WTC11 (cell line): ENCODE results near the gene ALX4. TPM values are rescaled to one million over a fixed set of nuclear protein-coding genes. Genes with fewer than 3 reads are reported as not detected.

Source experiments
- ATAC-seq: fragments of 200-7000 bp; cut with Tn5 transposase; 2 replicates; pipeline ENCODE4 v1.10.0; 2021; ENCODE audit warnings: mild to moderate bottlenecking, moderate library complexity
- CTCF ChIA-PET: fragments of 300-600 bp; sonication (Branson Sonifier 250); formaldehyde crosslinking; loops from one replicate; lab custom pipeline; 2021; ENCODE audit warnings: antibody characterized with exemption; lab: Charles Lee
- POLR2A ChIA-PET: fragments of 350-600 bp; sonication (Branson Sonifier 250); formaldehyde crosslinking; loops from one replicate; lab custom pipeline; 2021; ENCODE audit warnings: antibody characterized with exemption; lab: Charles Lee
- DNase-seq: peaks from one replicate; pipeline ENCODE4 v3.0.0; 2021; ENCODE audit warnings: low spot score
- H3K27ac Mint-ChIP-seq: 2 replicates; pipeline ENCODE4 v1.8.0; 2021; ENCODE audit warnings: mixed read lengths
- H3K27me3 Mint-ChIP-seq: 2 replicates; pipeline ENCODE4 v1.8.0; 2021; ENCODE audit warnings: low read depth, mild to moderate bottlenecking, moderate library complexity, mixed read lengths
- H3K36me3 Mint-ChIP-seq: 2 replicates; pipeline ENCODE4 v1.8.0; 2021; ENCODE audit warnings: mixed read lengths
- H3K4me1 Mint-ChIP-seq: 2 replicates; pipeline ENCODE4 v1.8.0; 2022; ENCODE audit warnings: mixed read lengths
- H3K4me3 Mint-ChIP-seq: 2 replicates; pipeline ENCODE4 v1.8.0; 2021; ENCODE audit warnings: mild to moderate bottlenecking, moderate library complexity, mixed read lengths
- H3K9me3 Mint-ChIP-seq: 2 replicates; pipeline ENCODE4 v1.8.0; 2021; ENCODE audit warnings: mixed read lengths
- AFF4 ChIP-seq: sonication (generic); formaldehyde crosslinking; IDR thresholded peaks from 2 replicates; pipeline ENCODE4 v1.8.1; 2023; ENCODE audit warnings: mild to moderate bottlenecking, missing genetic modification reagents, borderline replicate concordance
- ARID4B ChIP-seq: sonication (generic); formaldehyde crosslinking; IDR thresholded peaks from 2 replicates; pipeline ENCODE4 v1.8.0; 2023; ENCODE audit warnings: missing genetic modification reagents, mild to moderate bottlenecking, borderline replicate concordance
- MLX ChIP-seq: sonication (generic); formaldehyde crosslinking; IDR thresholded peaks from 2 replicates; pipeline ENCODE4 v1.8.1; 2023; ENCODE audit warnings: mild to moderate bottlenecking, missing genetic modification reagents, moderate library complexity
- NR2C2 ChIP-seq: sonication (generic); formaldehyde crosslinking; IDR thresholded peaks from 2 replicates; pipeline ENCODE4 v1.8.0; 2022; ENCODE audit warnings: mild to moderate bottlenecking, missing genetic modification reagents
- OVOL2 ChIP-seq: fragments of 250-450 bp; sonication (Bioruptor Pico); IDR thresholded peaks from 2 replicates; pipeline ENCODE4 v1.9.0; 2021; ENCODE audit warnings: mild to moderate bottlenecking, borderline replicate concordance
- PRRX2 ChIP-seq: fragments of 250-450 bp; sonication (Bioruptor Pico); IDR thresholded peaks from 2 replicates; pipeline ENCODE4 v1.8.0; 2021; ENCODE audit warnings: mild to moderate bottlenecking
- STAT6 ChIP-seq: sonication (generic); formaldehyde crosslinking; conservative IDR thresholded peaks from 2 replicates; pipeline ENCODE4 v1.8.1; 2023; ENCODE audit warnings: mild to moderate bottlenecking, low read depth, missing genetic modification reagents, moderate library complexity
- ZBTB21 ChIP-seq: sonication (generic); formaldehyde crosslinking; IDR thresholded peaks from 2 replicates; pipeline ENCODE4 v1.8.1; 2023; ENCODE audit warnings: mild to moderate bottlenecking, missing genetic modification reagents, borderline replicate concordance
- ZNF425 ChIP-seq: fragments of 250-450 bp; sonication (Bioruptor Pico); conservative IDR thresholded peaks from 2 replicates; pipeline ENCODE4 v1.9.0; 2021; ENCODE audit warnings: mild to moderate bottlenecking
- total RNA-seq: library from RNA; stranded (reverse); gene quantifications from 3 replicates; pipeline ENCODE4 v1.2.3, GENCODE V29; 2021

The ALX4 gene
- total RNA-seq, 1 experiment from 2014 or later = not detected

GRCh38 chr11:44224867-44225501, 85.0 kb downstream of the ALX4 start:
- Mint-ChIP-seq H3K4me3 (no peak overlapping the region), H3K4me1 (no peaks in the 10 kb centered on the region; the same call in 1 of the 2 replicates), H3K9me3 (no peaks in the 10 kb centered on the region), H3K27ac (no peak overlapping the region), H3K36me3 (no peaks in the 10 kb centered on the region), H3K27me3 (no peaks in the 10 kb centered on the region)
- no peak for DNase-seq
- ChIA-PET CTCF (interaction anchor here (0.9 kb wide), 1 partner anchor 92 kb away, joined by 3 read pairs; no protein-coding TSS in a partner anchor), POLR2A (no interaction called here)
- TF ChIP-seq NR2C2 (CRISPR knock-in tag) (no peak), STAT6 (no peak), AFF4 (CRISPR knock-in tag) (no peak), ZBTB21 (CRISPR knock-in tag) (no peak), ZNF425 (CRISPR knock-in tag) (no peak), OVOL2 (no peak), PRRX2 (CRISPR knock-in tag) (no peak), ARID4B (CRISPR knock-in tag) (no peak)
- no peak for ATAC-seq

- ChIA-PET CTCF (no interaction called here), POLR2A (no interaction called here)
- no peak overlapping the region for H3K4me3 Mint-ChIP-seq
Observed at GRCh38 chr11:44223238-44223637, 86.7 kb downstream of the ALX4 start.

More at GRCh38 chr11:44223238-44223637, 86.7 kb downstream of the ALX4 start:
- Mint-ChIP-seq H3K27ac (no peak overlapping the region), H3K27me3 (no peaks in the 10 kb centered on the region), H3K4me1 (no peaks in the 10 kb centered on the region; the same call in 1 of the 2 replicates), H3K36me3 (no peaks in the 10 kb centered on the region), H3K9me3 (no peaks in the 10 kb centered on the region)
- ATAC-seq (no peak), DNase-seq (no peak)
- no peak for TF ChIP-seq MLX (CRISPR knock-in tag)
- no peak for TF ChIP-seq OVOL2
